Limb (tissue), 2 donors: ENCODE results near the gene KPNA2.
"Not testable (repeated sequence)": the region's sequence is repeated elsewhere in the genome, so short reads cannot be mapped to it uniquely, and the experiment has no call there.

Experiments used
- DNase-seq, 2 donors: peaks; one replicate each; pipeline ENCODE4 v3.0.0-alpha.2; 2016; ENCODE audit errors: extremely low spot score in 2 of 2

Gene KPNA2

GRCh38 chr17:68054296-68054900 lies 18.9 kb downstream of the KPNA2 start:
- peak; percentile 49 to 57 for DNase-seq

- DNase-seq, result no peak
These were observed 22.0 kb downstream of the KPNA2 start for GRCh38 chr17:68057531-68057952.

GRCh38 chr17:68060336-68060735 lies 24.8 kb downstream of the KPNA2 start:
- DNase-seq, result no peak

- no peak for DNase-seq
These were observed 26.2 kb downstream of the KPNA2 start for GRCh38 chr17:68061512-68062313.

GRCh38 chr17:68065366-68065765 lies 29.8 kb downstream of the KPNA2 start:
- DNase-seq, result not testable (repeated sequence)

GRCh38 chr17:68068512-68068911 lies 33.0 kb downstream of the KPNA2 start:
- not testable (repeated sequence) for DNase-seq

- DNase-seq, result not testable (repeated sequence)
These were observed 35.3 kb downstream of the KPNA2 start for GRCh38 chr17:68070582-68071444.

- DNase-seq, result no peak
These were observed 38.7 kb downstream of the KPNA2 start for GRCh38 chr17:68074279-68074678.

GRCh38 chr17:68075953-68076607 lies 40.5 kb downstream of the KPNA2 start:
- not testable (repeated sequence) for DNase-seq

GRCh38 chr17:68077498-68077897 lies 42.0 kb downstream of the KPNA2 start:
- not testable (repeated sequence) for DNase-seq

- no peak for DNase-seq
These were observed 45.0 kb downstream of the KPNA2 start for GRCh38 chr17:68080411-68081150.

- DNase-seq, result not testable (repeated sequence)
These were observed 46.0 kb downstream of the KPNA2 start for GRCh38 chr17:68081305-68082265.

- DNase-seq, result no peak
These were observed 50.3 kb downstream of the KPNA2 start for GRCh38 chr17:68085771-68086381.

GRCh38 chr17:68086666-68087065 lies 51.1 kb downstream of the KPNA2 start:
- DNase-seq, result not testable (repeated sequence)

GRCh38 chr17:68087131-68087623 lies 51.6 kb downstream of the KPNA2 start:
- DNase-seq, result not testable (repeated sequence)

- DNase-seq, result no peak
These were observed 52.3 kb downstream of the KPNA2 start for GRCh38 chr17:68087851-68088250.

GRCh38 chr17:68089881-68090280 lies 54.3 kb downstream of the KPNA2 start:
- DNase-seq, result no peak

- no peak for DNase-seq
These were observed 59.0 kb downstream of the KPNA2 start for GRCh38 chr17:68094481-68095078.
